Cerebellar cortex (tissue), 1 donor: ENCODE measurements around the gene CPXM1.

Source experiments
- DNase-seq: peaks from one replicate; pipeline ENCODE4 v3.0.0-alpha.2; 2015; ENCODE audit warnings: low spot score

Gene CPXM1

DNA sequence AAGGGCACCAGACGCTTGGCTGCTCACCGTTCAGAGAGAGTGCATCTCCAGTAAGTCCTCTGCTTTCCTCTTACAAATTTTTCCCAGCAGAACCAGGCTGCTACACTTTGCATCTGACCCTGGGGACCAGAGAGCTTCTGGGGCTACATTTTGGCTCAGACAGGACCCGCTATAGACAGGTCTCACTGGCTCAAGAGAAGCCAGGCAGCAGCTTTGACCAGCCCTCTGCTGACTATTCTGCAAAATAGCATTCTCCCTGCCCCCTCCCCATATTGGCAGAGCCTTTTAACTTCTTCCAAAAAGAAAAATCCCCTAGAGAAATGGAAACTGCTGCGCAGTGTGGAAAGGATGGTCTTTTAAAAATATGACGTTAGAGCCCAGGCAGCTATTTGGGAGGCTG, 37.2 kb downstream of the CPXM1 start:
- DNase-seq = no peak

DNA sequence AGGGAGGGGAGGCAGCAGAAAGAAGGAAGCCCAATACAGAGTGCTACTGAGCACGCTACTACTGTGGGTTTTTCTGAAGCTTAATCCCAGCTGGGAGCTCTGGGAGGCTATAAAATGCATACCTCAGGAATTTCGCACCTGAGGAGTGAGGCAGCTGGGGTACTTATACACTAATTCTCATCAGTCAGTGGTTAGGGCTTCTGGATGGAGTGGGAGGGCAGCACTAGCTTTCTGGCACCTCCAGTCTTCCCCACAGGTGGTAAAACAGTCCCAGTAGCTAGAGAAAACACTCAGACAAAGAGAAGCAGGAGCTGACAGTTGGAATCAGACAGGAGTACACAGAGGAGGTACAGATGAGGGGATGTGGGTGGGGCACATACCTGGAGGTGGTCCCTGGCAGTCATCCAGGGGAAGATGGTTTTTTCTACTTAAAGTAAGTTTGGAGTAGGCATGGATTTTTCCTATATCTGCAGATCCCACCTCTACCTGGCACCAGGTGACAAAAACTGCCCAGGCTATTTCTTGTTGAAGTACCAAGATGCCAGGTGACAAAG, 37.8 kb downstream of the CPXM1 start:
- no peak for DNase-seq

DNA sequence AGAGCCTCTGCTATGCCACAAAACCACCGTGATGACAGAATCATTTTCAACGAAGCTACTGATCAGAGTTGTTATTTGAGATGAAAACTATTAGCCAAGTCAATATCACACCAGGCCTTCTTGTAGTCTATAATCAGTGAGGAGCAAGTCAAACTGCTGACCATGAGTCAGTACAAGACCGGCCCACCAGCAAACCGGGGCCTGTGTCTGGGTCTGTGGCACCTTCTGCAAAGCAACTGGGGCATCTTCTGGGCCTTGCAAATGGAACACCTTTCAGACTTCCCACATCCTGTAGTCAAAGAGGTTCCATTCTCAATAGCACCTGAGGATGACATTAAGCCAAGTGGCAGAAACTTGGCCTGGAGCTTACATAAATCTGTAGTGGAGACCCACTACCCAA, 38.5 kb downstream of the CPXM1 start:
- DNase-seq = no peak

DNA sequence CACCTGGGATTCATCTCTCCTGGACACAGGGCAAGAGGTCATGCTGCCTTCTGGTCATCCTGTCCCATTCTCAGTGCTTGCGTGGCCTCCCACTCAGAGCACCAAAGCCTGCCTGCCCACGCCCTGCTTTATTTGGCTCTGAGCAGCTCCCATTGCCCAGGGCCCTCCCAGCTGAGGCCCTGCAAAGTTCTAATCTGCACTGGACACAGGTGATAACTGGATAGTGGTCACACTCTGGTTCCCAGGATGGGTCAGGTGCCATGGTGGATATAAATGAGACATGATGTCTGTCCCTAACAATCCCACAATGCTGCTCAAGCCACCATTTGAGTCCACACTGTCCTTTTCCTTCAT, 39.5 kb downstream of the CPXM1 start:
- no peak for DNase-seq

DNA sequence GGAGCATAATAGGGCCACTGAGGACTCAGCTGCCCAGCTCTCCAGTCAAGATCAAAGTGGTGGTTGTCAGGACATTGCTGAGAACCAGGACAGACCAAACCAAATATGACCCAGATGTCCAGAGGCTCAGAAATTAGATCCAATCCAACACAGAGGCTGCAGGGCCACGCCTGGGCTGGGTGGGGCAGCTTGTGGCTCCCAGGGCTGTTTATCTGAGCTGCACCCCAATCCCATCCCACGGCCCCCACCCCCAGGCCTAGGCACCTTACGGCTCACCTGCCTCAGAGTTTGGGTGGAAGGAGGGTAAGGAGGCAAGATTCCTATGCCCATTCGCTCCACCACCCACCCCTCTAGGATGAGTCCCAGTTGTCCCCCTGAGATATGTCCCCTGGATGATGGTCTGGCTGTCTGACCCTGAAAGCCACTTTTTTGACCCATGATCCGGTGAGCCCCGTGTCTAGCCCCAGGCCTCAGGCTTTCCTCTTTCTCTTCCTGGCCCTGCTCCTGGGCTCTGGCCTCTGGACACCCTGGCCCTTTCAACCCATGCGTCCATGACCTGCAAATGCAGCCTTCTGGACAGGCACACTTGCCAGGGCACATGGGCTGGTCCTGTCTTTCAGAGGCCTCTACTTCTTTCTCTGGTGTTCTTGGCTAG, 40.0 kb downstream of the CPXM1 start:
- no peak for DNase-seq

DNA sequence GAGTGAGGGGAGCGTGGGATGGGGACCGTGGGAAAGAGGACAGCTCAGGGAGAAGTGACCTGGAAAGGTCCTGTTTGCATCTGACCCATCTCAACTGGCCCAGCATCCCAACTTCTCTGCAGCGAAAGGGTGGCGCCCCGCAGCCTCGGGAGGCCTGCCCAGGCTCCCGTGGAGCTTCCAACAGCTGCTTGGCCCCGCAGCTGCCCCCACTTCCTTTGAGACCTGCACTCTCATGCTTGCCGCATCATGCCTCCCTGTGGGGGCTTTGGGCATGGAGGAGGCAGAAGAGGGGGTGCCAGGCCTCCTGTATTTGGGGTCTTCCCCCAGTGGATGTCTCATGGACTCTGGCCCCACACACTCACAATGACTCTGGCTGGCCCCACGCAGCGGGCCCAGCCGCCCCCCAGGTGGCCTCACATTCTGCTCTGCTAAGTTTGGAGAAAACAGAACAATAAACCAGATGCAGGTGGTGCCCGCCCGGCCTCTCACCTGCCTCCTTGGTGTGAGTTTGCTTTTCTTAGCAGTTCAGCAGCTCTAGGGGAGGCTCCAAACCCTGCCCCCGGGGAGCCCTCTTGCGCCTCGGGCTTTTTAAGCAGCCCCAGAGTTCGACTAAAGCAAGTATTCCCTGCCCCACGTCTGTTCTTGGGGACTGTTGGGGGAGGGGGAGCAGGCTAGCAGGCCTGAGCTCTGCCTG, 40.7 kb downstream of the CPXM1 start:
- no peak for DNase-seq

DNA sequence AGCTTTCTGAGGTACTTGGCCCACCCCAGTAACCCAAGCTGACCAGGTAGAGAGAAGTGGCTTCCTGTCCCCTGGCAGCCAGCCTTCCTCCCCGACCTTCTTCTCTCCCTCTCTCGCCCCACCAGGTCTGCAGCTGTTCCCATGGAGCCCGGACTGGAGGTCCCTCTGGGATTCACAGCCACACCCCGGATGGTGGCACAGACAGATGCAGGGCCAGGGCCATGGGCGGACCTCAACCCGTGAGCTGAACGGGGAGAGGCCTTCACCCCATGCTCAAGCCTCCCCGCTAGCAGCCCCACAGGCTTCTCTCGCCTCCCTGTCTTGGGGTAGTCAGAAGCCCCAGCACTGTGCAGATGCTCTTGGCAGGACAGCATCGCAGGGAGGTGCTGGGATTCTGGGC, 41.3 kb downstream of the CPXM1 start:
- no peak for DNase-seq

DNA sequence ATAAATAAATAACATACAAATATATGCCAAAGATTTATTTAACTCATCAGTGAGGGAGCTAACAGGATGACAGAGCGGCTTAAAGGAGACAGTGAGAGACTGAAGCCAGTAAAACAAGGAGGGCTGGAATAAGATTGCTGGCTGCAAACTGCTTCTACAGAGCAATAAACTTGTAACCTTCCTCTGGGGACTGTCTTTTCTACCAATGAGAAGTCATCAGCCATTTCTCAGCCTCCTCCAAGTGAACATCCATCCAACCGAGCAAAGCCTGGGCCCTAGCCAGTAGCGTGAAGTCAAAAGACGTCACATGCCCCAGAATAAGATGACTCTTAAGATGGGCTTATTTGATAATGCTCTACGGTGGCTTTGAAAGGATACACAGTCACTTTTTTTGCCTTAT, 42.5 kb downstream of the CPXM1 start:
- no peak for DNase-seq

DNA sequence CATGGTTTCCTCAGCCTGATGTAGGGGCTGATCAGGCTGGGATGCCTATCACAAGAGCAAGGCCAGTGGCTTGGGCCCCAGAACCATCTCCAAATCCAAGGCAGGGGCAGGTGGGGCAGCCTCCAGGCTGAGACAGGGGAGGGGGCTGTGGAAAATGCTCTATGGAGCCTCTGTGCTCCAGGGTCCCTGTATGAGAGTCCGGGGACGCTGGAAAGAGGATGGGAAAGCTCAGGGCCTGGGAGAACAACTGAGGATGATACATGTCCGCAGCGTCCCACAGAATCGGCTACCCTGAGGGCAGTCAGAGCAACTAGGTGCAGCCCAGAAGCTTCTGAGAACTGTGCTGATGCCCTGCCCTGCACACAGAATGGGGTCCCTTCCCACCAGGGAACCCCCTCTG, 43.4 kb downstream of the CPXM1 start:
- no peak for DNase-seq

DNA sequence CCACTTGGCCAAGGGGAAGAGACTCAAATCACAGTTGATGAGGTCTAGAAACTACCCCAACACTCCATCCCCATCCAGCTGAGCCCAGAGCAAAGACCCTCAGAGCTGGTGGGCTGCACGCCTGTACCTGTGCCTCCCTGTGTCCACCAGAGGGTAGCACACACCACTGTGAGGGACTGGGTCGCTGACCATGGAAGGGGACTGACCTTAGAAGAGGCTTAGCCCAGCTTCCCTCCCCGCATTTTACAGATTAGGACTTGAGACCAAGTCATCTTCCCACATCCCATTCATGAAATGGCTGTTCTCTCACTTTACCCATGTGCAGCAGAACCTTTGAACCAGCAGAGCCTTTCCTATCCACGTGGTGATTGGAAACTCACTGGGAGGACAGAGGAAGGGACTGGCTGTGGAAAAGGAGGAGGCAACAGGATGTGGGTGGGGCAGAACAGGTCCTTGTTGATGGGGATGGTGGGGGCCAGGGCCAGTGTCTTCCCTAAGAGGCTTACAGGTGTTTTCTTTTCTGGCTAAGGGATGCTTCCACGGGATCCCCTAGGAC, 44.3 kb downstream of the CPXM1 start:
- peak; percentile 33 for DNase-seq

DNA sequence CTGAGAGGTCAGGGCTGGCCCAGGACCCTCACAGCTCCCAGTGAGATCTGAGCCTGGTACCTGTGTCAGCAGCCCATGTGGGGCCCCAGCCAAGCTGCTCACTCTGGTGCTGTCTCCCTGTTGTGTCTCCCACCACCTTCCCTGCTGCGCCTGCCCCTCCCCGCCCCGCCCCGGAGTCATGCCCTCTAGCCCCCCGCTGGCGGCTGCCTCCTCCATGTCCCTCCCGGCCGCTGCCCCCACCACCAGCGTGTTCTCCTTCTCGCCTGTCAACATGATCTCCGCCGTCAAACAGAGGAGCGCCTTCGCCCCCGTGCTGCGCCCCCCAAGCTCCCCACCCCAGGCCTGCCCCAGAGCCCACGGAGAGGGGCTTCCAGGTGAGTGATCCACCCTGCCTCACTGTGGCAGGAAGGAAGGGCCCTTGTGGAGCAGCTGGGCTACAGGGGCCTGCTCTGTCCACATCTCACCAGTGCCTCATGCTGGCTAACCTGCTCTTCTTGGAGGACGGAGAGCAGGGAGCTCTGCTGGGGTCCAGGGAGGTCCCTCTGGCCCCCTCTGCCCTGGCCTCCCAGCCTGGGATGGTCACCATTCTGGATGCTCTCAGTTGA, 44.9 kb downstream of the CPXM1 start:
- DNase-seq = no peak

DNA sequence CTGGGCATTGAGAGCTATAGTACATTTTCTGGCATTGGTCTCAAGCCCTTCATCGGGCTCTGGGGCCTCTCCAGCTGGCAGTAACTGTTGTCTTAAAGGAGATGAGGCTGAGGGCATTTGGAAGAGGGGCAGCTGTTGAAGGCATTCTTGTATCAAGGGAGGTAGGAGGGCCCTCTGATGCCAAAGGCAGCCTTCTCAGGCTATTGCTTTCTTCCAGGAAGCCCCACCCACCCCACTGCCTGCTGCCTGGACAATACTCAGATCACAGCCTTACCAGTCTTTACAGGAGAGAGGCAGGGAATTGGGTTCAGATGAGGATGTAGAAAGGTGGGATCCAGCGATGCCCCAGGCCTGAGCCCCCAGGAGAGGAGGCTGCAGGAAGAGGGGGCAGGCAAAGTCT, 46.0 kb downstream of the CPXM1 start:
- no peak for DNase-seq

DNA sequence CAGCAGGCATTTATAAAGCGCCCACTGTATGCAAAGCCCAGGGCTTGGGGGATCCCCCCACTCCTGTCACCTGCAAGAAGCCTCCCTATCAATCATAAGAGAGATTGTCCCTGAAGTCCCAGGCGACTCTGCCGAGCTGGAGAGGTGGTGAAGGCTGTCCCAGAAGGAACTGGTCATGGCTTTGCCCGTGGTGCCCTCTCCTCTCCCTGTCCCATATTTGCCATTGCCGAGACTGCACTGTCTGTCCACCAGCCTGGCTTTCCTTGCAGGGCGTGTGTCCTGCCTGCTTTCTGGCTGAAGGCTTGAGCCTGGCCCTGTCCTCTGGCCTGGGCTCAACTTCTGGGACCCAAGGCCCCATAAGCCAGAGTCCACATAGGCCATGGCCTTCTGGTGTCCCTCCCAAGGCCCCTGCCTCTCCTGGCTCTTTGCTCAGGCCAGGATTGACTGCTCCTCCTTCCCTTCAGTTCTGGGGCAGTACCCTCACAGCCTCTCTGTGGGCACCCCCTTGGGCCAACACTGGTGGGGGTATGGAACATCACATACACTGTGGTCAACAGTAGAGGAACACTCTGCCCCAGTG, 46.9 kb downstream of the CPXM1 start:
- no peak for DNase-seq

DNA sequence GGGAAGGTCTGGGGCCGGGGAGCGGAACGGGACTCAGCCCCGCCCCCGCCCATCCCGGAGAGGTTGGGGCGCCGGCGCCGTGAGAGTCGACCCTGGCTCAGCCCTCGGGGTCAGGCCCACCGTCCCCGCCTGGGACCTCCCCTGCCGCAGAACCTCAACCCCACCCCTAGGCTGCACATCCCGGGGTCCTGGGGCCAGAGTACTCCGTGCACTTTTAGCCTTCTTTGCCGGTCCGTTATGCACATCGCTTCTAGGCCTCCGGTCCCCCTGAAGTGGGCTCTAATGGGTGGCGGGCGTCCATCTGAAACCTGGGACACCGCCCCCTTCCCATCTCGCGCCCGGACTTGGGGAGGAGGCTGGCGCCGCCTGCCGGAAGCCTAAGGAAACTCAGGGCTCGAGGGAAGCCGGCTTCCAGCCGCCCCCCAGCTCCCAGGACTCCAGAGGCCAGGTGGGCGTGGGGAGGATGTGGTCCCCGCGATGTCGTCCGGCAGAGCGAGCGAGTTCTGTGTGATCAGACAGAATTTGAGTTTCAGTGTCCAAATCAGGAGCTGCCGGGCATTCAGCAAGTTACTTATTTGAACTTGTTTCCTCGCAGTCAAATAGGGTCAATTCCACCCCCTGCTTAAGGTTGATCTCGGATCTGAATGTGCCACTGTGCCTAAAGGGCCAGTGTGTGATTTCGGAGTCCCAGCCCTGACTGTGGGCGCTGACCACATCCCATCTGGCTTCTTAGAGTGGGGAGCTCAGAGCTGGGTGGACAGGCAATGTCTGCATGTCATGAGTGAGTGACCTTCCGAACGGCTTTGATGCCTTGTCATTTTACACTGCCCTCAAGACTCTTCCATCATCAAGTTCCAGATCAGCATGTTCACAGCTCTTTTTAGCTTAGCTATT, 47.6 kb downstream of the CPXM1 start:
- peak; percentile 38 for DNase-seq

DNA sequence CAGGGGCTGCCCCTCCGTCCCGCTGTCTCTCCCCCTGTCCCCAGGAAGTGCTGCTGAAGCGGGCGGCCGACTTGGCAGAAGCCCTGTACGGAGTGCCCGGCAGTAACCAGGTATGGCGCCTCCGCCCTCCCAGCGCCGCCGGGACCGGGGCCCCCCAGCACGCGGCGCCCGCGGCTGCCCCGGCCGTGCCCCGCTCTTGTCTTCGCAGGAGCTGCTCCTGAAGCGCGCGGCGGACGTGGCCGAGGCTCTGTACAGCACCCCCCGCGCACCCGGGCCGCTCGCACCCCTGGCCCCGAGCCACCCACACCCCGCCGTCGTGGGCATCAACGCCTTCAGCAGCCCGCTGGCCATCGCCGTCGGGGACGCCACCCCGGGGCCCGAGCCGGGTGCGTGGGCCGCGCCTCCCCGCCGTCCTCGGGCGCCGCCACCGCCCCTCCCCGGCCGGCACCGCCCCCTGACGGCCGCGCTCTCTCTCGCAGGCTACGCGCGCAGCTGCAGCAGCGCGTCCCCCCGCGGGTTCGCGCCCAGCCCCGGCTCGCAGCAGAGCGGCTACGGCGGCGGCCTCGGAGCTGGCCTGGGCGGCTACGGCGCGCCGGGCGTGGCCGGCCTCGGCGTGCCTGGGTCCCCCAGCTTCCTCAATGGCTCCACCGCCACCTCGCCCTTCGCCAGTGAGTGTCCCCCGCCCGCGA, 48.4 kb downstream of the CPXM1 start:
- no peak for DNase-seq

DNA sequence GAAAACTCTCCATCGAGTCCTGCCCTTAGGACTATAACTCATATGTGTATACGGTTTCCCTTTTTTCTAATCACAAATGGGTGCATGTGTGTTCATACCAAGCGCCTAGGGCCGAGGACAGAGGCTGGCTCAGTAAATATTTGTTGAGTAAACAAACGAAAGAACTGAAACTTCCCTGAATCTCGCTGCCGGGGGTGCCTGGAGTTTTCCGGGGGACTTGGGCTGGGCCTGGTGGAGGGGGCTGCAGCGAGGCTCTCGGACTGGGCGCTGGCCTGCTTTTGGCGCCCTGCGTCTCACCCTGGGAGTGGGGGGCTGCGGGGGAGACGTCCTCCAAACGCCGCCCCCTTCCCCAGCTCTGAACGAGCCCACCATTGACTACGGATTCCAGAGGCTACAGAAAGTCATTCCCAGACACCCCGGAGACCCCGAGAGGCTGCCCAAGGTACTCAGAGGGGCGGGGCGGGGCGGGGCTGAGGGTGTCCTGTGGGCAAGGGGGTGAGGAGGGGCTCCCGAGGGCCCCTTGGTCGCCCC, 49.0 kb downstream of the CPXM1 start:
- DNase-seq = no peak

DNA sequence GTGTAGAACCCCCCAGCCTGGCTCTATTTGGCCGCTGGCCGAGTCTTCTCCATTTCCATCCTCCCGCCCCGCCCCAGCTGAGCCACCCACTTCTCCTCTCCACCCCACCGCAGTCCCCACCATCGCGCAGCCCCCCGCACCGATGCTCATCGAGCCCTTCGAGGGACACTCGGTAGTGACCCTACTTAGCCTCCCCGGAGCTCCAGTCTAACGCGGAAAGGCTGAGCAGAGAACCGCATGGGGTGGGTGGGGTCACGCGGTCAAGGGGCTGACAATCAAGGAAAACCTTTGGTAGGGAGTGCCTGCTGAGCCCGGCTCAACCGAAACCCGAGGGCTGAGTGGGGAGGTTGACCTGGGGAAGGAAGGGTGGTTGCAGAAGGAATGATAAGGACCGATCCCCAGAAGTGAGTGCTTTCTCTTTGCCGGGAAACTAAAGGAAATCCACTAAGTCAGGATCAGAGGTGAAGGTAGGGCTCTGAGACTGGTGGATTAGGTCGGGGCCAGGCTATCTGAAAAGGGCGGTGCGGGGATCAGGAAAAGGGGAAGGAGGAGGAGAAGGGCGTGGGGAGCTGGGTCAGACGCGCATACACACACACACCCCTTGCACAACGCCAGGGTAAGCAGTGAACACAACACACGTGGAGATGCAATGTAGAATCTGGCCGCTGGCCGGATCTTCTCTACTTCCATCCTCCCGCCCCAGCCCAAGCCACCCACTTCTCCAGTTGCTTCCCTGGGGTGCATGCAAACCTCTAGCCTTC, 49.8 kb downstream of the CPXM1 start:
- DNase-seq = no peak

DNA sequence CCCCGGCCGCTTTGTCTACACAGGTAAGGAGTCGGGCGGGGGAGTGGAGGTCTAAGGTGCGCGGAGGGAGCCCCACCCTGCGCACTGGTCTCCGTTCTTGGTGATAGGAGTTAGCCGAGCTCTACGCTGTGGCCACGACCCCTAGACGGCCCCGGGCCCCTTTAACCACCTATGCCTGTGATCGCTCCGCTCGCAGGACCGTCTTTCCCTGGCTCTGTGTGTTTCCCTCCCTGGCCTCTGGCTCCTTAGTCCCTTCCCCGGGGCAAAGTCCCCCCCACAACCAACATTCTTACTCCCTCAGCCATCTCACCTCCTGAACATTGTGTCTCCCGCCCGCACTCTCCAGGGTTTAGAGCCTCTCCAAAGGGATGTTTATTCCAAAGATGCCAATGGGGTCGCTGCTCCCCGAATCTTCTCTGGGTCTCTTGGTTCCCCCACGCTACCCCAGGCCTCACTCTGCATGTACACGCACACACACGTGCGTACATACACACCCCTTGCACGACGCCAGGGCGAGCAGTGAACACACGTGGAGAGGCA, 50.4 kb downstream of the CPXM1 start:
- DNase-seq = no peak

DNA sequence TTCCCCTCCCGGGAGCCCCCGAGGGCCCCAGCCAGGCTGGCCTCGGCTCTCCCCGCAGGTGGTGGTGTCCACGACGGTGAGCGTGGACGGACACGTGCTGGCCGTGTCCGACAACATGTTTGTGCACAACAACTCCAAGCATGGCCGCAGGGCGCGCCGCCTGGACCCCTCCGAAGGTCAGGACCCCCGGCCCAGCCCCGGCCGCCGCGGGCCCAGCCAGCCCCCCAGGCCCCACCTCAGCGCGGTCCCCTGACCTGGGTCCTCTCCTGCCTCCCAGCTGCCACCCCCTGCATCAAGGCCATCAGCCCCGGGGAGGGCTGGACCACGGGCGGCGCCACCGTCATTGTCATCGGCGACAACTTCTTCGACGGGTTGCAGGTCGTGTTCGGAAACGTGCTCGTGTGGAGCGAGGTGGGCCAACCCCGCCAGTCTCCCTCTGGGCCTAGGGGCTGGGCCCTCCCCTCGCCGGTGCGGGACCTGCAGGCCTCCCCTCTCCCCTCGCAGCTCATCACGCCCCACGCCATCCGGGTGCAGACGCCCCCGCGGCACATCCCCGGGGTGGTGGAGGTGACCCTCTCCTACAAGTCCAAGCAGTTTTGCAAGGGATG, 51.0 kb downstream of the CPXM1 start:
- no peak for DNase-seq
